ENCODE results near the gene TMEM187. TPM values are rescaled to one million over a fixed set of nuclear protein-coding genes. Genes with fewer than 3 reads are reported as not detected.
"Not testable (repeated sequence)": the region's sequence is repeated elsewhere in the genome, so short reads cannot be mapped to it uniquely, and the experiment has no call there.

Gene TMEM187
- total and polyA plus RNA-seq, 3 experiments from 2014 or later = 3.3 to 17.2 (median 3.5) TPM

DNA sequence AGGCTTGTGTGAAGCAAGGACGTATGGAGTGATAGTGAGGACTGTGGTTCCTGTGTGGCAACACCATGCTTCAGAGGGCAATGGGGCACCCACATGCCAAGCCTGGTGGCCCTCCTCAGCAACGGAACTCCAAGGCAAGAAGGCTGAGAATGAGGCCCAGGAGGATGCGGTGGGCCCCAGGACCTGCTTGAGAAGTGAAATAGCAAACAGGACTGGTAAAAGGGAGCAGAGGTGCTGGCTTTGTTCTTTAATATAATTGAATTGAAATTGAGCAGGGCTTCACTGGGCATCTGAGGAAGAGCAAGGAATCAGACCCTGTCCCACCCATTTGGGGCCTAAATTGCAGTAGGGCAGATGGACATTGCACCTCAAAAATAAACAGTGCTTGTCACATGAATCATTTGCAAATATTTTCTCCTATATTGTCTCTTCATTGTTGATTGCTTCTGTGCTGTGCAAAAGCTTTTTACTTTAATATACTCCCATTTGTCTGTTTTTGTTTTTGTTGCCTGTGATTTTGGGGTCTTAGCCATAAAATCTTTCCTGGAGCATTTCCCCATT lies 2.3 kb downstream of the TMEM187 start:
- H3K9me3 Mint-ChIP-seq = peaks cover 0 to 2% (median 0%) of the 10 kb centered on the region in 5 donors
- ChIA-PET POLR2A (interaction anchor here (1.5 kb wide), 1 partner anchor 10 kb away, joined by 4 read pairs; no protein-coding TSS in a partner anchor), CTCF (no interaction called here)
- DNase-seq = no peak
- peaks cover 0 to 8% (median 0%) of the 10 kb centered on the region in 3 donors for H3K36me3 Mint-ChIP-seq
- peaks cover 13% of the 10 kb centered on the region for H3K4me1 ChIP-seq (ENCODE audit: insufficient read depth, low read length)
- no peaks in the 10 kb centered on the region for H3K27me3 ChIP-seq (ENCODE audit: insufficient read depth, low read length, poor library complexity, severe bottlenecking)
- no peak overlapping the region for H3K4me3 ChIP-seq (ENCODE audit: low read length)
- H3K27ac Mint-ChIP-seq = peak overlapping the region; percentile 73 to 98 (median 92)
- H3K36me3 ChIP-seq (ENCODE audit: insufficient read depth, low read length) = no peaks in the 10 kb centered on the region
- H3K9me3 ChIP-seq (ENCODE audit: low read length) = no peaks in the 10 kb centered on the region
- H3K4me1 Mint-ChIP-seq = peaks cover 19 to 27% (median 25%) of the 10 kb centered on the region in 3 donors
- H3K27ac ChIP-seq (ENCODE audit: low read depth, low read length) = peak overlapping the region; percentile 80
- H3K27me3 Mint-ChIP-seq = peaks cover 0 to 9% of the 10 kb centered on the region in 2 donors
- H3K4me3 Mint-ChIP-seq = peak overlapping the region in 4 of 7 donors; percentile 44 to 94 (median 60)

DNA sequence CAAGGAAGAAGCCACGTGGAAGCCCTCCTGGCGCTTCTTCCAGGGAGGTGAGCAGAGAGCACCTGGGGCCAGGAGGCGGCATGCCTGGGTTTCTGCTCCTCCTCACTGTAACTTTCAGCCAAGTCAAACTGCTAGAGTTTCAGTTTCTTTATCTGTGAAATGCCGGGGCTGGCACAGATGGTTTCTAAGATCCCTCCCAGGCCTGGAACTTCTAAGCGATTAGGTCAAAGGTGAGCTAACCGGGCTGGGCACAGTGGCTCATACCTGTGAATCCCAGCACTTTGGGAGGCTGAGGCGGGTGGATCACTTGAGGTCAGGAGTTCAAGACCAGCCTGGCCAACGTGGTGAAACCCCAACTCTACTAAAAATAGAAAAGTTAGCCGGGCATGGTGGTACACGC lies 7.8 kb downstream of the TMEM187 start:
- Histone ChIP-seq H3K27ac (ENCODE audit: low read depth, low read length) (peak overlapping the region; percentile 31), H3K4me1 (ENCODE audit: insufficient read depth, low read length) (peaks cover 47% of the 10 kb centered on the region)
- not testable (repeated sequence) for H3K4me3 ChIP-seq (ENCODE audit: low read length); H3K27me3 ChIP-seq (ENCODE audit: insufficient read depth, low read length, poor library complexity, severe bottlenecking); H3K36me3 Mint-ChIP-seq; H3K36me3 ChIP-seq (ENCODE audit: insufficient read depth, low read length); H3K9me3 Mint-ChIP-seq; H3K9me3 ChIP-seq (ENCODE audit: low read length); H3K27me3 Mint-ChIP-seq; DNase-seq
- ChIA-PET POLR2A (interaction anchor here (0.7 to 2.2 kb wide), 3 partner anchors 9 to 34 kb away, joined by 3 to 15 read pairs (median 3); partner anchors contain the start of gene HCFC1), CTCF (interaction anchor here (1.3 to 2.8 kb wide), 3 partner anchors 10 to 34 kb away, joined by 4 to 9 read pairs (median 5); partner anchors contain the start of gene HCFC1)
- peak overlapping the region; percentile 81 to 99 (median 95) for H3K27ac Mint-ChIP-seq
- peak overlapping the region; percentile 60 to 89 (median 79) for H3K4me3 Mint-ChIP-seq
- peaks cover 37 to 53% (median 47%) of the 10 kb centered on the region in 3 donors for H3K4me1 Mint-ChIP-seq

DNA sequence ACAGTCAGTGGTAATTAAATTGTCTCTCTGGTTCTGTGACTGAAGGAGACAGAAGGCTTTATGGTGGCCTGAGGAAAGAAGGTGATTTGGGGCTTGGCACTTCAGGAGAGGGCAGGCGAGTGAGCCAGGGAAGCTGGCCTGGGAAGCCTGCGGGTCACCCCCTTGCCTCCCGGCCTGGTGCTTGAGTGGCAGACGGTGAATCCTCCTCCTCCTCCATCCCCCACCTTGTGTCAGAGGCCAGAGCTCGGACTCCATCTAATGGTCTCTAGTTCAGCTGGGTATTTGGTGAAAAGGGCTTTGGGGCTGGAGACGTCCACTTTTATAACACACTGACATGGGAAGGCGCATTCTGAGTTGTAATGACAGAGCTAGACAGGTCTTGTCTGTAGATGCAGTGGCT lies 8.7 kb downstream of the TMEM187 start:
- DNase-seq = no peak
- no peaks in the 10 kb centered on the region for H3K9me3 Mint-ChIP-seq
- ChIA-PET POLR2A (interaction anchor here (0.7 to 2.2 kb wide), 6 partner anchors 9 to 33 kb away, joined by 3 to 15 read pairs (median 4); partner anchors contain the start of genes HCFC1 and TMEM187), CTCF (interaction anchor here (1.2 to 2.8 kb wide), 4 partner anchors 10 to 33 kb away, joined by 3 to 9 read pairs (median 4); partner anchors contain the start of gene HCFC1)
- peak overlapping the region; percentile 66 to 89 (median 76) for H3K4me3 Mint-ChIP-seq
- peaks cover 37 to 51% (median 43%) of the 10 kb centered on the region in 3 donors for H3K4me1 Mint-ChIP-seq
- no peaks in the 10 kb centered on the region for H3K9me3 ChIP-seq (ENCODE audit: low read length)
- H3K36me3 Mint-ChIP-seq = no peaks in the 10 kb centered on the region
- peak overlapping the region; percentile 91 to 99 (median 95) for H3K27ac Mint-ChIP-seq
- H3K27me3 Mint-ChIP-seq = peaks cover 0 to 6% of the 10 kb centered on the region in 2 donors
- H3K27ac ChIP-seq (ENCODE audit: low read depth, low read length) = no peak overlapping the region
- H3K36me3 ChIP-seq (ENCODE audit: insufficient read depth, low read length) = no peaks in the 10 kb centered on the region
- H3K27me3 ChIP-seq (ENCODE audit: insufficient read depth, low read length, poor library complexity, severe bottlenecking) = no peaks in the 10 kb centered on the region
- H3K4me3 ChIP-seq (ENCODE audit: low read length) = peak overlapping the region; percentile 23
- peaks cover 48% of the 10 kb centered on the region for H3K4me1 ChIP-seq (ENCODE audit: insufficient read depth, low read length)

DNA sequence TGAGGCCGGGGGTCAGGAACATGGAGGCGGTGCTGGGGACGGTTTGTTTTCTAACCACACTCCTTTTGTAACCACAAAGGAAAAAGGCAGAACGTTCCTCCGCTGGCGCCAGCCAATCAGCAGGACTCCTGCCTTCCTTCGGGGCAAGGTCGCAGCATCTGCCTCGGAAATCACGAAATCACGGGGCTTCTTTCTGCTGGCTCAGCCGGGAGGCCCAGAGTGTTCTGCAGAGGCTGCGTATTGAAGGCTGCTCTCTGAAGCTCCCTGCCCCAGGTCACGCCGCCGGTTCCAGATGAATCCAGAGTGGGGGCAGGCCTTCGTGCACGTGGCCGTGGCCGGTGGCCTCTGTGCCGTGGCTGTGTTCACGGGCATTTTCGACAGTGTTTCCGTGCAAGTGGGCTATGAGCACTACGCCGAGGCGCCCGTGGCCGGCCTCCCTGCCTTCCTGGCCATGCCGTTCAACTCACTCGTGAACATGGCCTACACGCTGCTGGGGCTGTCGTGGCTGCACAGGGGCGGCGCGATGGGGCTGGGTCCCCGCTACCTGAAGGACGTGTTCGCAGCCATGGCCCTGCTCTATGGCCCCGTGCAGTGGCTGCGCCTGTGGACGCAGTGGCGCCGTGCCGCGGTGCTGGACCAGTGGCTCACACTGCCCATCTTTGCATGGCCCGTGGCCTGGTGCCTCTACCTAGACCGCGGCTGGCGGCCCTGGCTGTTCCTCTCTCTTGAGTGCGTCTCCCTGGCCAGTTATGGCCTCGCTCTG lies 9.4 kb downstream of the TMEM187 start:
- ChIA-PET CTCF (interaction anchor here (1.2 to 2.8 kb wide), 4 partner anchors 11 to 32 kb away, joined by 3 to 9 read pairs (median 4); partner anchors contain the start of gene HCFC1), POLR2A (interaction anchor here (0.7 to 2.2 kb wide), 4 partner anchors 8 to 11 kb away, joined by 3 to 15 read pairs (median 4); partner anchors contain the start of genes HCFC1 and TMEM187)
- H3K36me3 ChIP-seq (ENCODE audit: insufficient read depth, low read length) = no peaks in the 10 kb centered on the region

DNA sequence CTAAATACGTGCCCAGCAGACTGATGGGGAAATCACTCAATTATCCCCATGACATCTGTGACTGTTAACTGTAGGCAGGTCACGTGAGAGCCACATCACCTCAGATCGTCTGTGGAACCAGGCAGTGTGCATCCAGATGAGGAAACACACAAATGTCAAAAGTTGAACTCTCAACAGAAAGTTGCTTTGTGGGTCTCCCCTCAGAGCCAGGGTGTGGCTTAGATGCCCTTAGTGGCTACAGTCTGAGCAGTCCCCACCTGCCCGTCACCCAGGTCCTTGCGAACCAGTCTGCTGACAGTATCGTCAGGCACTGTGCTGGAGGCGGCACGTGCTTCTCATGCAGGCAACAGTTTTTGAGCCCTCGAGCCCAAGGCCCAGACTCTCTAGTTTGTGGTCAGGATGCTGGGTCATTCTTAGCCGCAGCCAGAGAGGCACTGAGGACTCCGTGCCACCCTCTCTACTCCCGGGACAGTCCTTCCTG lies 10.8 kb downstream of the TMEM187 start:
- peak in 1 of 5 donors; percentile 11 for DNase-seq
- Mint-ChIP-seq H3K27me3 (peaks cover 0 to 6% of the 10 kb centered on the region in 2 donors), H3K4me3 (peak overlapping the region; percentile 18 to 76 (median 55)), H3K27ac (peak overlapping the region; percentile 54 to 98 (median 86)), H3K9me3 (no peaks in the 10 kb centered on the region), H3K36me3 (no peaks in the 10 kb centered on the region), H3K4me1 (peaks cover 37 to 58% (median 43%) of the 10 kb centered on the region in 3 donors)
- Histone ChIP-seq H3K9me3 (ENCODE audit: low read length) (no peaks in the 10 kb centered on the region), H3K27me3 (ENCODE audit: insufficient read depth, low read length, poor library complexity, severe bottlenecking) (no peaks in the 10 kb centered on the region), H3K4me1 (ENCODE audit: insufficient read depth, low read length) (peaks cover 55% of the 10 kb centered on the region), H3K27ac (ENCODE audit: low read depth, low read length) (no peak overlapping the region), H3K36me3 (ENCODE audit: insufficient read depth, low read length) (no peaks in the 10 kb centered on the region), H3K4me3 (ENCODE audit: low read length) (no peak overlapping the region)
- CTCF ChIA-PET = no interaction called here
- POLR2A ChIA-PET = no interaction called here

More for the DNA sequence above, 9.4 kb downstream of the TMEM187 start:
- Mint-ChIP-seq H3K9me3 (no peaks in the 10 kb centered on the region), H3K27me3 (peaks cover 0 to 6% of the 10 kb centered on the region in 2 donors), H3K27ac (peak overlapping the region; percentile 91 to 99 (median 95)), H3K36me3 (no peaks in the 10 kb centered on the region), H3K4me3 (peak overlapping the region; percentile 71 to 89 (median 76)), H3K4me1 (peaks cover 37 to 53% (median 43%) of the 10 kb centered on the region in 3 donors)
- Histone ChIP-seq H3K27me3 (ENCODE audit: insufficient read depth, low read length, poor library complexity, severe bottlenecking) (no peaks in the 10 kb centered on the region), H3K9me3 (ENCODE audit: low read length) (no peaks in the 10 kb centered on the region), H3K4me1 (ENCODE audit: insufficient read depth, low read length) (peaks cover 55% of the 10 kb centered on the region), H3K27ac (ENCODE audit: low read depth, low read length) (no peak overlapping the region), H3K4me3 (ENCODE audit: low read length) (peak overlapping the region; percentile 23)
- DNase-seq = peak; percentile 29 to 64 (median 51)

DNA sequence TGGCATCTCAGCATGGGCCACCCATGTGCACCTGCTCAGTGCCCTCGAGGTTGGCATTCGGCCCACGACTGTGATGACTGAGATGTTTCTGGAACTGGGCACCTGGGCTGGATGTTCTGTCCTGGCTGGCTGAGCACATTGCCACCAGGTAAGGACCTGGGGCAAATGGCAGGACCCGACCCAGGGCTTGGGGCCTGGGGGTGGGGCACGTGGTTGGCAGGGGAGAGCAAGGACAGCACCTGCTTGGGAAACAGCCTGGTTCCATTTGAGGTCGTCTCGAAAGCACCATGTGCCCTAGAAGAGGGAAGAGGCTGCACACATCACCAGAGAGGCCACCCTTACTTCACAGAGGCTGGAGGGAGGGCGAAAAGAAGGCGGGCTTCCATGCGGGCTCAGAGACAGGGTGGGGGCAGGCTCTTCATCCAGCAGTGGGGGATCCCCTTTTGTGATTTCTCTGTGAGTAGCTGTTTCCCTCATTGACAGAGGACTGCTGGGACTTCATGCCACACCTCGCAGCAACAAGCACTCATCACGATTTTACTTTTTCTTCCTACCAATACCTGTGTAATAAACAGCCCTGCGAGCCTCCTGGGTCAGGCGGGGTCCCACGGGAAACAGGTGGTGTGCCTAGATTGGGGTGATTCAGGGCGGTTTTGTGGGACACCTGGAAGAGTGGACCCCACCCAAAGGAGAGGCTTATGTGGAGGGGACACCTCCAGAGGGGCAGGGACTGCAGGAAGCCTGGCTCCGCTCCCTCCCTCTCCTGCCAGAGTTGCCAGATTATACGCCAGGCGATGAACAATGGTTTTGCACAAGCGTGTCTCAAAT lies 12.0 kb downstream of the TMEM187 start:
- H3K9me3 Mint-ChIP-seq = no peaks in the 10 kb centered on the region
- ChIA-PET POLR2A (interaction anchor here (1.3 to 2.0 kb wide), 2 partner anchors 10 to 13 kb away, joined by 4 to 6 read pairs; partner anchors contain the start of gene HCFC1), CTCF (interaction anchor here (1.8 kb wide), 1 partner anchor 29 kb away, joined by 6 read pairs; no protein-coding TSS in a partner anchor)
- peaks cover 40 to 63% (median 47%) of the 10 kb centered on the region in 3 donors for H3K4me1 Mint-ChIP-seq
- Histone ChIP-seq H3K27ac (ENCODE audit: low read depth, low read length) (peak overlapping the region; percentile 61), H3K4me3 (ENCODE audit: low read length) (peak overlapping the region; percentile 45), H3K27me3 (ENCODE audit: insufficient read depth, low read length, poor library complexity, severe bottlenecking) (no peaks in the 10 kb centered on the region), H3K9me3 (ENCODE audit: low read length) (no peaks in the 10 kb centered on the region), H3K36me3 (ENCODE audit: insufficient read depth, low read length) (no peaks in the 10 kb centered on the region), H3K4me1 (ENCODE audit: insufficient read depth, low read length) (peaks cover 58% of the 10 kb centered on the region)
- H3K27ac Mint-ChIP-seq = peak overlapping the region; percentile 90 to 98 (median 95)
- peak in 1 of 5 donors; percentile 41 for DNase-seq
- H3K27me3 Mint-ChIP-seq = peaks cover 0 to 6% of the 10 kb centered on the region in 2 donors
- H3K36me3 Mint-ChIP-seq = peaks cover 0 to 2% (median 0%) of the 10 kb centered on the region in 3 donors
- H3K4me3 Mint-ChIP-seq = peak overlapping the region; percentile 50 to 92 (median 76)

DNA sequence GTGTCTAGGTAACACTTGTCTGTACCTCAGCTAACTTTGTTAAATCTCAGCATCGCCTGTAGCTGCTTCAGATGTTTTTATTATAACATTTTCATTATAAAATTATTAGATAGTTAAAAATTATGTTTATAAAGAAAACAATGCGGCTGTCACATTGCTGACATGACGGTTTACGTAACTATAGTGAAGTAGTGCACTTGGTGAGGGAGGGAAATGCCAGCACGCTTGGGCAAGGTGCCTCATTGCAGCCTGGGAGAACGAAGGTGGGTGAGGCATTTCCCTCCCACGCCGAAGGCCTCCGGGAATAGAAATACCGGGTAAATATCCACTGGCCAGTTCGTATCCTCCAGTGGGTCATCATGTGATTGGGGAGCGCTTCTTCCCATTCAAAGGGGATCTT lies 15.9 kb downstream of the TMEM187 start:
- CTCF ChIA-PET = no interaction called here
- peaks cover 0 to 2% (median 0%) of the 10 kb centered on the region in 3 donors for H3K36me3 Mint-ChIP-seq
- Histone ChIP-seq H3K36me3 (ENCODE audit: insufficient read depth, low read length) (no peaks in the 10 kb centered on the region), H3K4me3 (ENCODE audit: low read length) (no peak overlapping the region), H3K4me1 (ENCODE audit: insufficient read depth, low read length) (peaks cover 38% of the 10 kb centered on the region), H3K27me3 (ENCODE audit: insufficient read depth, low read length, poor library complexity, severe bottlenecking) (no peaks in the 10 kb centered on the region), H3K9me3 (ENCODE audit: low read length) (no peaks in the 10 kb centered on the region), H3K27ac (ENCODE audit: low read depth, low read length) (no peak overlapping the region)
- peak overlapping the region in 3 of 8 donors; percentile 24 to 53 (median 47) for H3K27ac Mint-ChIP-seq
- peaks cover 0 to 7% of the 10 kb centered on the region in 2 donors for H3K27me3 Mint-ChIP-seq
- H3K9me3 Mint-ChIP-seq = no peaks in the 10 kb centered on the region
- H3K4me1 Mint-ChIP-seq = peaks cover 25 to 38% (median 29%) of the 10 kb centered on the region in 3 donors
- POLR2A ChIA-PET = interaction anchor here (0.6 kb wide), 1 partner anchor 14 kb away, joined by 3 read pairs; no protein-coding TSS in a partner anchor
- H3K4me3 Mint-ChIP-seq = no peak overlapping the region
- no peak for DNase-seq
